IMR-90 (cell line): ENCODE results near the gene ADAMTS9. TPM values are rescaled to one million over a fixed set of nuclear protein-coding genes. Genes with fewer than 3 reads are reported as not detected.

Experiments used
- ATAC-seq: fragments of 200-7000 bp; cut with Tn5 transposase; 2 replicates; pipeline ENCODE4 v1.9.1; 2020; ENCODE audit warnings: low read depth, mild to moderate bottlenecking, moderate library complexity
- BruUV-seq: library from RNA; stranded (reverse); fragments of 400-500 nt; replicated peaks from 2 replicates; lab custom pipeline; 2021; lab: Mats Ljungman, UMichigan
- CTCF ChIA-PET: fragments of 300-600 bp; formaldehyde crosslinking; extraction: SDS; loops from one replicate; lab custom pipeline; 2021; ENCODE audit warnings: antibody characterized with exemption; lab: Yijun Ruan, JAX
- POLR2A ChIA-PET: fragments of 300-600 bp; sonication (Branson Sonifier 250); formaldehyde crosslinking; loops from one replicate; lab custom pipeline; 2022; ENCODE audit warnings: antibody characterized with exemption; ENCODE audit not compliant: unreplicated experiment; lab: Charles Lee
- DNase-seq: peaks from one replicate; pipeline ENCODE4 v3.0.0; 2013
- H2AFZ ChIP-seq: replicated peaks from 2 replicates; pipeline ENCODE3; 2013; ENCODE audit warnings: low read length, mild to moderate bottlenecking; ENCODE audit not compliant: poor library complexity
- H2AK5ac ChIP-seq: 2 replicates; pipeline ENCODE4 v1.6.1; 2013; ENCODE audit warnings: low read depth, low read length, inconsistent platforms
- H2AK9ac ChIP-seq: replicated peaks from 2 replicates; pipeline ENCODE3; 2013; ENCODE audit warnings: mild to moderate bottlenecking, low read depth, low read length, moderate library complexity; ENCODE audit not compliant: poor library complexity
- H2BK120ac ChIP-seq: 2 replicates; pipeline ENCODE4 v1.6.1; 2013; ENCODE audit warnings: low read depth, low read length, inconsistent platforms
- H2BK15ac ChIP-seq: 3 replicates; pipeline ENCODE4 v1.6.1; 2013; ENCODE audit warnings: low read depth, low read length, inconsistent platforms
- H2BK20ac ChIP-seq: 2 replicates; pipeline ENCODE4 v1.6.1; 2013; ENCODE audit warnings: low read depth, mild to moderate bottlenecking, inconsistent platforms, low read length, moderate library complexity
- H2BK5ac ChIP-seq: 2 replicates; pipeline ENCODE4 v1.6.1; 2013; ENCODE audit warnings: mild to moderate bottlenecking, low read depth, low read length, inconsistent platforms; ENCODE audit not compliant: poor library complexity, severe bottlenecking
- H3K14ac ChIP-seq: replicated peaks from 2 replicates; pipeline ENCODE4 v1.6.1; 2013; ENCODE audit warnings: low read depth, low read length, inconsistent platforms
- H3K18ac ChIP-seq: 2 replicates; pipeline ENCODE4 v1.6.1; 2013; ENCODE audit warnings: low read depth, low read length, control low read depth
- H3K23ac ChIP-seq: 2 replicates; pipeline ENCODE4 v1.6.1; 2013; ENCODE audit warnings: low read depth, low read length, inconsistent platforms
- H3K27ac ChIP-seq: 2 replicates; pipeline ENCODE4 v1.5.1; 2013; ENCODE audit warnings: mild to moderate bottlenecking, control low read depth, low read length; ENCODE audit not compliant: insufficient read depth
- H3K27me3 ChIP-seq: 2 replicates; pipeline ENCODE4 v1.6.1; 2013; ENCODE audit warnings: low read length; ENCODE audit not compliant: control insufficient read depth, insufficient read depth
- H3K36me3 ChIP-seq: 2 replicates; pipeline ENCODE4 v1.6.1; 2013; ENCODE audit warnings: low read length, mixed read lengths; ENCODE audit not compliant: control insufficient read depth, insufficient read depth
- H3K4ac ChIP-seq: 2 replicates; pipeline ENCODE4 v1.6.1; 2013; ENCODE audit warnings: low read depth, low read length, inconsistent platforms
- H3K4me1 ChIP-seq: 2 replicates; pipeline ENCODE4 v1.6.1; 2013; ENCODE audit warnings: low read length, mixed read lengths; ENCODE audit not compliant: control insufficient read depth, insufficient read depth
- H3K4me2 ChIP-seq: 2 replicates; pipeline ENCODE4 v1.6.1; 2013; ENCODE audit warnings: low read depth, mild to moderate bottlenecking, control low read depth, low read length, moderate library complexity
- H3K4me3 ChIP-seq: 2 replicates; pipeline ENCODE4 v1.5.1; 2013; ENCODE audit warnings: low read depth, mild to moderate bottlenecking, control low read depth, low read length, moderate library complexity; ENCODE audit not compliant: insufficient read depth
- H3K56ac ChIP-seq: 2 replicates; pipeline ENCODE4 v1.6.1; 2013; ENCODE audit warnings: low read length, inconsistent platforms; ENCODE audit not compliant: insufficient read depth; ENCODE audit errors: extremely low read depth
- H3K79me1 ChIP-seq, 2 experiments: 2 replicates each; pipeline ENCODE4 v1.6.1; 2013; ENCODE audit warnings: low read length in 2 of 2, inconsistent platforms in 1 of 2, low read depth in 1 of 2
- H3K9ac ChIP-seq: 2 replicates; pipeline ENCODE4 v1.6.1; 2013; ENCODE audit warnings: low read depth, low read length, control low read depth
- H3K9me1 ChIP-seq: 2 replicates; pipeline ENCODE4 v1.6.1; 2013; ENCODE audit warnings: low read length, inconsistent platforms; ENCODE audit not compliant: insufficient read depth
- H3K9me3 ChIP-seq: 2 replicates; pipeline ENCODE4 v1.6.1; 2013; ENCODE audit warnings: low read length; ENCODE audit not compliant: control insufficient read depth, insufficient read depth
- H4K20me1 ChIP-seq: 2 replicates; pipeline ENCODE4 v1.6.1; 2013; ENCODE audit warnings: low read length, inconsistent platforms; ENCODE audit not compliant: insufficient read depth
- H4K5ac ChIP-seq: 2 replicates; pipeline ENCODE4 v1.6.1; 2013; ENCODE audit warnings: mild to moderate bottlenecking, low read depth, low read length, control low read depth
- H4K8ac ChIP-seq, 2 experiments: 2 replicates each; pipeline ENCODE4 v1.6.1; 2013; ENCODE audit warnings: low read depth in 2 of 2, low read length in 2 of 2, control low read depth in 1 of 2, inconsistent platforms in 1 of 2
- H4K91ac ChIP-seq: 2 replicates; pipeline ENCODE4 v1.6.1; 2013; ENCODE audit warnings: low read depth, low read length, inconsistent platforms; ENCODE audit not compliant: insufficient read depth
- BHLHE40 ChIP-seq: fragments of 150-350 bp; IDR thresholded peaks from 2 replicates; pipeline ENCODE4 v1.6.1; 2016; ENCODE audit warnings: mild to moderate bottlenecking, low read depth, low read length
- CHD1 ChIP-seq: IDR thresholded peaks from 2 replicates; pipeline ENCODE4 v1.6.1; 2012; ENCODE audit warnings: low read depth, low read length, improper control_type of control experiment
- MAFK ChIP-seq: IDR thresholded peaks from 2 replicates; pipeline ENCODE4 v1.6.1; 2012; ENCODE audit warnings: low read depth, low read length, improper control_type of control experiment
- NFE2L2 ChIP-seq: fragments of 150-350 bp; IDR thresholded peaks from 2 replicates; pipeline ENCODE4 v1.6.1; 2016; ENCODE audit warnings: low read depth, mild to moderate bottlenecking, low read length
- WGBS, 2 experiments: methylation state at CpG; one replicate each; pipeline versions ENCODE4 v1.1.5 to v1.1.7; 2013; ENCODE audit warnings: missing lambda C conversion rate in 2 of 2; ENCODE audit not compliant: insufficient read length in 1 of 2; ENCODE audit errors: extremely low coverage in 2 of 2; 5-methylcytosine and 5-hydroxymethylcytosine counted together
- dilution Hi-C: fragments of 300-500 bp; cut with HindIII; formaldehyde crosslinking; loops from one replicate; pipeline ENCODE4 v1.14.3; 2018; ENCODE audit warnings: low sequenced_read_pairs; ENCODE audit not compliant: unreplicated experiment
- in situ Hi-C: fragments of 300-500 bp; cut with MboI; formaldehyde crosslinking; loops from 3 replicates; pipeline ENCODE4 v1.14.3; 2019; ENCODE audit warnings: low sequenced_read_pairs, inconsistent platforms, mixed read lengths
- intact Hi-C: fragments of 100-400 bp; cut with micrococcal nuclease; formaldehyde crosslinking; loops from 2 replicates; pipeline ENCODE4 v1.10.0; 2022
- polyA plus RNA-seq, 3 experiments: library from polyadenylated mRNA; depleted of rRNA; stranded (reverse); fragments of >200 nt; gene quantifications; 2 replicates each; pipeline ENCODE4 v1.2.3, GENCODE V29; 2012; ENCODE audit warnings: low replicate concordance in 1 of 3
- total RNA-seq: library from RNA; depleted of rRNA; stranded (reverse); fragments of >200 nt; gene quantifications from 2 replicates; pipeline ENCODE4 v1.2.3, GENCODE V29; 2012

Gene ADAMTS9
- total and polyA plus RNA-seq, 2 of the 4 experiments (the other 2 are of a cell fraction) = 0.55 to 1.1 TPM

DNA sequence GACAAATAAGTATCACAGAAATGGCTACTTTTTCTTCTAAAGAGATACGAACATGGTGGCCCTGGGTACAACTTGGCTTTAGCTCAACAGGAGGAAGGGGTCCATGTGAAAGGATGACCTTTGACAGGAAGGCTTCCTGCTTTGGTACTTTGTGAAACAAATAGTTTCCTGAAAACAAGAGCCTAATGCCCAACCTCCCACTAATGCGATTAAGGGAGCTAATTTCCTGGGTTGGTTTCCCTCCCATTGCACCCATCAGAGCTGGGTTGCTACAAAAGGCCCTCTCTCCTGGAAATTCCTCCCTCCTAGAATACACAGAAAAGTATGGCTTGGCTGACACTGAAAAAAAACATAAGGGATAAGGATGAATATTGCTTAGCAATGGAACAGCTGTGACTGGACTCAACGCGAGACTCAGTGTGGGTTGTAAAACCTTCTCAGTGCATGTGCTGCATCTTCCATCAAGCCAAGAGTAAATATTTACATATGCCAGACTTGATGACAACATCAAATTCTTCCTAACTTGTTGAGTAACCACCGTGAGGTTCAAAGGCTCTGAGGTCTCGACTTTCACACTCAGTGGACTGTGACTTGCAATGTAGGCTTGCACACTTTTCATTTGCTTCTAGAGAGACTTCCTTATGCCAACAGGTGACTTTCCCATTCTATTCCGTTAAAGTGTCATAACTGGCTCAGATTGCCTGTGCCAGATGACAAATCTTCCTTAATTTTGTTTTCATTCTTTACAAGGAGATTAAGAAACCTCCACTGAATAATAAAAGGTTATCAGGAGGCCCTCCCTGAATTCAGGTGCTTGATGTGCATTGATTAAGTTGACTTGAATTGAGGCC lies 60.1 kb downstream of the ADAMTS9 start (continued):
- TF ChIP-seq BHLHE40 = no peak

DNA sequence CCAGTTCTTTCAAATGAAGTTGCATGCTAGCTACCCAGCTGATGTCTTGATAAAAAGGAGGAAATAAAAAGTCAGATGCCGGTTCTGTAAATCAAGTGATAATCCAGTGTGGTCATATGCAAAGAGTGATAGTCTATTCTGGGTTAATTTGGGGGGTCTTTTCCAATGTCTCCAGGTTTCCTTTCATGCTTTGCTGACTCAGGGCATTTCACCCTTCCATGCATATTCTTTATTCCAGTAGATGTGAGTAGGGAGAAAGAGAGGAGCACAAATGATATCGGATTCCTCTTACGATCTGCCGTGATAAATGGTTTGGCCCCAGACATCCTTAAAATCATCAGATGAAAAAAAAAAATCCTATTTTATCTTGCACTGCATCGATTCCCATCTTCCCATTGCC lies 60.8 kb downstream of the ADAMTS9 start:
- H4K91ac ChIP-seq = no peak overlapping the region
- intact Hi-C loops (no loop called here), in situ Hi-C loops (no loop called here), dilution Hi-C loops (no loop called here)
- no peaks in the 10 kb centered on the region for H3K9me1 ChIP-seq
- no peaks in the 10 kb centered on the region for H4K20me1 ChIP-seq
- H2BK5ac ChIP-seq = no peak overlapping the region
- ChIA-PET CTCF (no interaction called here), POLR2A (no interaction called here)
- no peak overlapping the region for H2AK5ac ChIP-seq
- DNase-seq (no peak), ATAC-seq (no peak)
- H3K27me3 ChIP-seq = no peaks in the 10 kb centered on the region
- no peak overlapping the region for H2AFZ ChIP-seq
- H2BK120ac ChIP-seq = no peak overlapping the region
- WGBS, 2 experiments = no CpG with 5 or more reads among the region's 5 CpGs
- H3K23ac ChIP-seq = no peak overlapping the region
- H4K5ac ChIP-seq = no peak overlapping the region
- TF ChIP-seq CHD1 (no peak), MAFK (peak; percentile 65), NFE2L2 (no peak)
- no peak overlapping the region for H3K4me3 ChIP-seq
- no peak overlapping the region for H3K9ac ChIP-seq
- no peak overlapping the region for H3K56ac ChIP-seq
- no peak overlapping the region for H3K27ac ChIP-seq
- H2BK15ac ChIP-seq = no peak overlapping the region
- H2BK20ac ChIP-seq = no peak overlapping the region
- H3K4me1 ChIP-seq = no peaks in the 10 kb centered on the region
- H3K4me2 ChIP-seq = no peak overlapping the region
- no peak overlapping the region for H4K8ac ChIP-seq
- BruUV-seq = no TSS peak
- H3K9me3 ChIP-seq = 0 out of 2 replicates have a peak, but pooled peaks cover 2% of the 10 kb centered on the region
- H3K18ac ChIP-seq = no peak overlapping the region
- no peak overlapping the region for H3K14ac ChIP-seq
- peaks cover 7% of the 10 kb centered on the region; the same call in 1 of the 2 replicates for H3K36me3 ChIP-seq
- H2AK9ac ChIP-seq = no peak overlapping the region
- H3K4ac ChIP-seq = no peak overlapping the region
- H3K79me1 ChIP-seq = no peaks in the 10 kb centered on the region
